HCT116 (cell line): Measurements from ENCODE around the gene MCF2L2. TPM values are rescaled to one million over a fixed set of nuclear protein-coding genes. Genes with fewer than 3 reads are reported as not detected.

Experiments used
- ATAC-seq: fragments of 200-7000 bp; cut with Tn5 transposase; 2 replicates; pipeline ENCODE4 v1.9.1; 2020; ENCODE audit warnings: mild to moderate bottlenecking, moderate library complexity
- BruUV-seq: library from RNA; stranded (reverse); fragments of 400-500 nt; replicated peaks from 2 replicates; lab custom pipeline; 2021; lab: Mats Ljungman, UMichigan
- CTCF ChIA-PET: fragments of 300-600 bp; sonication (Branson Sonifier 250); formaldehyde crosslinking; loops from one replicate; lab custom pipeline; 2021; ENCODE audit warnings: antibody characterized with exemption; lab: Charles Lee
- POLR2A ChIA-PET: fragments of 300-600, 350-600 bp; sonication (Branson Sonifier 250); formaldehyde crosslinking; loops from one replicate; lab custom pipeline; 2021; ENCODE audit warnings: antibody characterized with exemption; lab: Charles Lee
- RAD21 ChIA-PET, 2 experiments: fragments of 300-600 bp; sonication (Branson Sonifier 250); formaldehyde crosslinking; loops; one replicate each; lab custom pipeline; 2023; ENCODE audit warnings: low total read pairs in 2 of 2; ENCODE audit not compliant: uncharacterized antibody in 2 of 2, unreplicated experiment in 2 of 2, low non-redundant PET in 1 of 2; lab: Charles Lee
- DNase-seq: peaks from one replicate; pipeline ENCODE4 v3.0.0-alpha.2; 2010; ENCODE audit warnings: low read depth, low spot score
- H2AFZ ChIP-seq: fragments of 200-600 bp; shearing (Covaris generic), sonication (generic); 2 replicates; pipeline ENCODE4 v1.6.1; 2017; ENCODE audit warnings: low read depth, mixed run types, mixed read lengths, antibody characterized with exemption, low read length; ENCODE audit not compliant: poor library complexity, severe bottlenecking
- H3K27ac ChIP-seq: 2 replicates; pipeline ENCODE4 v1.5.1; 2012; ENCODE audit warnings: low read depth, low read length
- H3K27me3 ChIP-seq: fragments of 200-600 bp; sonication (generic); 2 replicates; pipeline ENCODE4 v1.6.1; 2016; ENCODE audit warnings: mixed run types, low read length, mixed read lengths; ENCODE audit not compliant: insufficient read depth
- H3K36me3 ChIP-seq, 2 experiments: fragments of 200-500 bp in 1 of 2; fragments of 200-600 bp in 1 of 2; sonication (Bioruptor generic) in 1 of 2; sonication (generic) in 1 of 2; 2 replicates each; pipeline versions ENCODE4 v1.5.1 to v1.6.1; 2014 to 2016; ENCODE audit warnings: low read length in 2 of 2, inconsistent platforms in 1 of 2, mixed read lengths in 1 of 2, mixed run types in 1 of 2; ENCODE audit not compliant: insufficient read depth in 2 of 2, control insufficient read depth in 1 of 2
- H3K4me1 ChIP-seq, 2 experiments: fragments of 200-600 bp in 1 of 2; sonication (generic) in 1 of 2; 2 replicates each; pipeline versions ENCODE4 v1.5.1 to v1.6.1; 2012 to 2017; ENCODE audit warnings: low read length in 2 of 2, inconsistent platforms in 1 of 2, mild to moderate bottlenecking in 1 of 2, mixed read lengths in 1 of 2, mixed run types in 1 of 2, moderate library complexity in 1 of 2; ENCODE audit not compliant: insufficient read depth in 2 of 2, control insufficient read depth in 1 of 2
- H3K4me2 ChIP-seq: fragments of 200-600 bp; sonication (generic); 2 replicates; pipeline ENCODE4 v1.6.1; 2017; ENCODE audit warnings: mixed run types, low read length, mixed read lengths
- H3K4me3 ChIP-seq, 2 experiments: fragments of 200-600 bp in 1 of 2; sonication (generic) in 1 of 2; replicated peaks in 1 of 2; 2 replicates each; pipeline ENCODE4 v1.5.1; 2011 to 2016; ENCODE audit warnings: low read length in 2 of 2, control low read depth in 1 of 2, low read depth in 1 of 2, mild to moderate bottlenecking in 1 of 2, mixed read lengths in 1 of 2, mixed run types in 1 of 2
- H3K79me2 ChIP-seq: fragments of 200-600 bp; sonication (generic); 2 replicates; pipeline ENCODE4 v1.6.1; 2017; ENCODE audit warnings: mild to moderate bottlenecking, mixed run types, low read length, moderate library complexity, mixed read lengths; ENCODE audit not compliant: insufficient read depth
- H3K9ac ChIP-seq: fragments of 200-600 bp; sonication (generic); 2 replicates; pipeline ENCODE4 v1.6.1; 2016; ENCODE audit warnings: low read length, mixed read lengths
- H3K9me2 ChIP-seq: fragments of 200-600 bp; sonication (generic), shearing (Covaris generic); 2 replicates; pipeline ENCODE4 v1.6.1; 2017; ENCODE audit warnings: mixed run types, mild to moderate bottlenecking, moderate library complexity; ENCODE audit not compliant: insufficient read depth
- H3K9me3 ChIP-seq, 2 experiments: fragments of 200-500 bp in 1 of 2; fragments of 200-600 bp in 1 of 2; sonication (Bioruptor generic) in 1 of 2; sonication (generic) in 1 of 2; 2 replicates each; pipeline ENCODE4 v1.6.1; 2014 to 2017; ENCODE audit warnings: low read length in 2 of 2, mixed read lengths in 2 of 2, inconsistent platforms in 1 of 2, low read depth in 1 of 2, mild to moderate bottlenecking in 1 of 2, mixed run types in 1 of 2, moderate library complexity in 1 of 2; ENCODE audit not compliant: control insufficient read depth in 1 of 2, insufficient read depth in 1 of 2
- H4K20me1 ChIP-seq: fragments of 200-600 bp; sonication (generic), shearing (Covaris generic); 2 replicates; pipeline ENCODE4 v1.6.1; 2017; ENCODE audit warnings: mixed run types, mild to moderate bottlenecking, moderate library complexity; ENCODE audit not compliant: insufficient read depth
- CBX3 ChIP-seq: IDR thresholded peaks from 2 replicates; pipeline ENCODE4 v1.6.1; 2012; ENCODE audit warnings: low read depth
- CTCF ChIP-seq, 3 experiments: fragments of 200-600 bp in 1 of 3; sonication (generic) in 1 of 3; IDR thresholded peaks in 2 of 3; conservative IDR thresholded peaks in 1 of 3; 2 replicates each; pipeline ENCODE4 v1.5.1; 2012 to 2017; ENCODE audit warnings: low read depth in 2 of 3, low read length in 2 of 3, antibody characterized with exemption in 1 of 3, borderline replicate concordance in 1 of 3, control low read depth in 1 of 3, mild to moderate bottlenecking in 1 of 3, mixed read lengths in 1 of 3, mixed run types in 1 of 3, moderate library complexity in 1 of 3; ENCODE audit not compliant: insufficient read depth in 1 of 3
- EGR1 ChIP-seq: IDR thresholded peaks from 2 replicates; pipeline ENCODE4 v1.6.1; 2012; ENCODE audit warnings: low read depth
- ELF1 ChIP-seq: IDR thresholded peaks from 2 replicates; pipeline ENCODE4 v1.6.1; 2012; ENCODE audit warnings: low read depth, borderline replicate concordance
- FOSL1 ChIP-seq: IDR thresholded peaks from 2 replicates; pipeline ENCODE4 v1.6.1; 2012; ENCODE audit warnings: low read depth
- JUND ChIP-seq: IDR thresholded peaks from 2 replicates; pipeline ENCODE4 v1.6.1; 2012
- REST ChIP-seq: IDR thresholded peaks from 2 replicates; pipeline ENCODE4 v1.6.1; 2012; ENCODE audit warnings: low read depth
- SP1 ChIP-seq: IDR thresholded peaks from 2 replicates; pipeline ENCODE4 v1.6.1; 2012; ENCODE audit warnings: low read depth
- SRF ChIP-seq: IDR thresholded peaks from 2 replicates; pipeline ENCODE4 v1.6.1; 2012; ENCODE audit warnings: low read depth
- YY1 ChIP-seq: IDR thresholded peaks from 2 replicates; pipeline ENCODE4 v1.6.1; 2011; ENCODE audit warnings: low read length, low read depth, moderate library complexity, mild to moderate bottlenecking; ENCODE audit not compliant: insufficient replicate concordance; ENCODE audit errors: extremely low read depth
- ZNF274 ChIP-seq: fragments of 200-500 bp; sonication (Bioruptor generic); IDR thresholded peaks from 2 replicates; pipeline ENCODE4 v1.6.1; 2014; ENCODE audit warnings: mild to moderate bottlenecking, low read depth, low read length, inconsistent platforms
- intact Hi-C: fragments of 100-400 bp; cut with micrococcal nuclease; formaldehyde crosslinking; loops from 2 replicates; pipeline ENCODE4 v1.10.0; 2022
- total RNA-seq: library from RNA; stranded (reverse); gene quantifications from one replicate; pipeline ENCODE4 v1.2.1, GENCODE V29; 2021; ENCODE audit not compliant: unreplicated experiment
- TF ChIP-seq, protein P1 (sequence below): IDR thresholded peaks from 2 replicates; pipeline ENCODE4 v1.6.1; 2012
- TF ChIP-seq, protein P2 (sequence below): IDR thresholded peaks from 2 replicates; pipeline ENCODE4 v1.6.1; 2011; ENCODE audit warnings: mild to moderate bottlenecking, low read length, moderate library complexity; ENCODE audit not compliant: insufficient replicate concordance; ENCODE audit errors: extremely low read depth

MCF2L2 gene
- total RNA-seq, 1 experiment from 2014 or later: 1.5 TPM

- H3K9ac ChIP-seq: no peak overlapping the region
- H3K9me3 ChIP-seq: no peaks in the 10 kb centered on the region
- RAD21 ChIA-PET: no interaction called here
- H3K4me3 ChIP-seq: no peak overlapping the region
- H3K27me3 ChIP-seq: no peaks in the 10 kb centered on the region
- H3K4me2 ChIP-seq: peak overlapping the region; percentile 39; the same call in 1 of the 2 replicates
- H3K9me2 ChIP-seq: no peaks in the 10 kb centered on the region
- H2AFZ ChIP-seq: no peak overlapping the region
- POLR2A ChIA-PET: interaction anchor here (0.7 kb wide), 1 partner anchor 37 kb away, joined by 3 read pairs; no protein-coding TSS in a partner anchor
- H3K27ac ChIP-seq: no peak overlapping the region
- H3K79me2 ChIP-seq: no peaks in the 10 kb centered on the region
- peak; percentile 81 for ATAC-seq
- BruUV-seq: no TSS peak
- TF ChIP-seq FOSL1: peak; percentile 19; the same call in 1 of the 2 replicates
- TF ChIP-seq SP1: no peak
- no peak for TF ChIP-seq ELF1
- peaks cover 0 to 8% of the 10 kb centered on the region in 2 experiments; a peak in 3 of 4 replicates for H3K4me1 ChIP-seq
- DNase-seq: no peak
- CTCF ChIA-PET: no interaction called here
- intact Hi-C loops: no loop called here
- no peaks in the 10 kb centered on the region for H4K20me1 ChIP-seq
- no peaks in the 10 kb centered on the region for H3K36me3 ChIP-seq
Measured at GRCh38 chr3:183455089-183455488, 26.7 kb upstream of the MCF2L2 start.

GRCh38 chr3:183454064-183454463, 25.6 kb upstream of the MCF2L2 start:
- Histone ChIP-seq H3K4me2 (no peak overlapping the region), H3K27ac (no peak overlapping the region), H3K27me3 (no peaks in the 10 kb centered on the region), H3K79me2 (no peaks in the 10 kb centered on the region), H3K4me3 (no peak overlapping the region), H4K20me1 (no peaks in the 10 kb centered on the region), H3K36me3 (no peaks in the 10 kb centered on the region), H3K9me3 (no peaks in the 10 kb centered on the region), H3K9ac (no peak overlapping the region), H2AFZ (no peak overlapping the region), H3K4me1 (peaks cover 0 to 8% of the 10 kb centered on the region in 2 experiments; a peak in 3 of 4 replicates), H3K9me2 (no peaks in the 10 kb centered on the region)
- ATAC-seq (no peak), DNase-seq (no peak)
- POLR2A ChIA-PET: no interaction called here
- BruUV-seq: no TSS peak
- RAD21 ChIA-PET: no interaction called here
- CTCF ChIA-PET: no interaction called here
- intact Hi-C loops: no loop called here
- TF ChIP-seq YY1 (no peak), JUND (no peak), SRF (no peak), REST (no peak), CBX3 (no peak), EGR1 (no peak), CTCF (IDR thresholded peaks at IDR 0.05 in 2 of 3, conservative IDR thresholded peaks at IDR 0.05 in 1 of 3; ENCODE audit: borderline replicate concordance in 1 of 3, insufficient read depth in 1 of 3, low read depth in 2 of 3, low read length in 2 of 3) (no peak), ZNF274 (no peak)
- TF ChIP-seq, protein P1, sequence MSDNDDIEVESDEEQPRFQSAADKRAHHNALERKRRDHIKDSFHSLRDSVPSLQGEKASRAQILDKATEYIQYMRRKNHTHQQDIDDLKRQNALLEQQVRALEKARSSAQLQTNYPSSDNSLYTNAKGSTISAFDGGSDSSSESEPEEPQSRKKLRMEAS: no peak
- TF ChIP-seq, protein P2, sequence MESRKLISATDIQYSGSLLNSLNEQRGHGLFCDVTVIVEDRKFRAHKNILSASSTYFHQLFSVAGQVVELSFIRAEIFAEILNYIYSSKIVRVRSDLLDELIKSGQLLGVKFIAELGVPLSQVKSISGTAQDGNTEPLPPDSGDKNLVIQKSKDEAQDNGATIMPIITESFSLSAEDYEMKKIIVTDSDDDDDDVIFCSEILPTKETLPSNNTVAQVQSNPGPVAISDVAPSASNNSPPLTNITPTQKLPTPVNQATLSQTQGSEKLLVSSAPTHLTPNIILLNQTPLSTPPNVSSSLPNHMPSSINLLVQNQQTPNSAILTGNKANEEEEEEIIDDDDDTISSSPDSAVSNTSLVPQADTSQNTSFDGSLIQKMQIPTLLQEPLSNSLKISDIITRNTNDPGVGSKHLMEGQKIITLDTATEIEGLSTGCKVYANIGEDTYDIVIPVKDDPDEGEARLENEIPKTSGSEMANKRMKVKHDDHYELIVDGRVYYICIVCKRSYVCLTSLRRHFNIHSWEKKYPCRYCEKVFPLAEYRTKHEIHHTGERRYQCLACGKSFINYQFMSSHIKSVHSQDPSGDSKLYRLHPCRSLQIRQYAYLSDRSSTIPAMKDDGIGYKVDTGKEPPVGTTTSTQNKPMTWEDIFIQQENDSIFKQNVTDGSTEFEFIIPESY: no peak
